ENCODE results near the gene S100A7A.

GRCh38 chr1:153444078-153444477 lies 27.8 kb downstream of the S100A7A start:
- TF ChIP-seq CTCF (IDR thresholded peaks at IDR 0.05; ENCODE audit: insufficient read depth, low read length) (no peak), POLR2AphosphoS5 (IDR thresholded peaks at IDR 0.05; ENCODE audit: low read depth) (no peak), GABPA (IDR thresholded peaks at IDR 0.05; ENCODE audit: low read depth) (no peak), REST (IDR thresholded peaks at IDR 0.05; ENCODE audit: insufficient replicate concordance, low read depth) (no peak)
